Hematopoietic multipotent progenitor cell (in vitro differentiated cells): ENCODE data around the gene APEH. TPM values are rescaled to one million over a fixed set of nuclear protein-coding genes. Genes with fewer than 3 reads are reported as not detected.

Experiments
- DNase-seq, 3 donors: peaks; one replicate each; pipeline ENCODE4 v3.0.0-alpha.2; 2011 to 2015; ENCODE audit warnings: low read depth in 2 of 3, low spot score in 2 of 3
- total RNA-seq: library from RNA; depleted of rRNA; stranded (reverse); fragments of >200 nt; gene quantifications from one replicate; pipeline ENCODE4 v1.2.3, GENCODE V29; 2012

Gene APEH
- total RNA-seq, 1 donor = 191 TPM

DNA sequence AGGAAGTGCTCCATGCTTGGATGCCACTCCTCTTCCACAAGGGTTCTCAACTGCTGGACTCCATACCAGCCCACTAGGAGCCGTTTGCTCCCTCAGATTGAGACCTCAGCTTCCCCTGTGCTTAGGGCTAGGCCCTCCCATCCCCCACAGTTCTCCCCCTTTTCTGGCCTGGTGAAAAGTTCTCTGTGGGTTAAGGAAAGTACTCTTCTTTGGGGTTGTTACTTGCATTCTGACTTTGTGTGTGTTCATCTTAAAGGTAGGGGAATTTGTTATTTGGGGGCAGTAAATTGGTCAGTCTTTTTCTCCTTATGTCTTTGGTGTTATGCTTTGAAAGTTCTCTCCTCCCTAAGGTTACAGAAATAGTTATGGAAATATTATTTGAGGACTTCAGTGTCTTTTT lies 24.0 kb upstream of the APEH start:
- DNase-seq = no peak

- DNase-seq = no peak
Observed at GRCh38 chr3:49650637-49651036, 23.5 kb upstream of the APEH start.

DNA sequence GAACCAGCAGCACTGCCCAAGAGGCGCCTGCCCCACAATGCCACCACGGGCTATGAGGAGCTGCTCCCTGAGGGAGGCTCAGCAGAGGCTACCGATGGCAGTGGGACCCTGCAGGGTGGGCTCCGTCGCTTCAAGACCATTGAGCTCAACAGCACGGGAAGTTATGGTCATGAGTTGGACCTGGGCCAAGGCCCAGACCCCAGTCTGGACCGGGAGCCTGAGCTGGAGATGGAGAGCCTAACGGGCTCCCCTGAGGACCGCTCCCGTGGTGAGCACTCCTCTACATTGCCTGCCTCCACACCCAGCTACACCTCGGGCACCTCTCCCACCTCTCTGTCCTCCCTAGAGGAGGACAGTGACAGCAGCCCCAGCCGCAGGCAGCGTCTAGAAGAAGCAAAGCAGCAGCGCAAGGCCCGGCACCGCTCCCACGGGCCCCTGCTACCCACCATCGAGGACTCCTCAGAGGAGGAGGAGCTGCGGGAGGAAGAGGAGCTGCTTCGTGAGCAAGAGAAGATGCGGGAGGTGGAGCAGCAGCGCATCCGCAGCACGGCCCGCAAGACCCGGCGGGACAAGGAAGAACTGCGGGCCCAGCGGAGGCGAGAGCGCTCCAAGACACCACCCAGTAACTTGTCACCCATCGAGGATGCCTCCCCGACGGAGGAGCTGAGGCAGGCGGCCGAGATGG lies 21.8 kb upstream of the APEH start:
- no peak for DNase-seq

- DNase-seq = no peak
Observed at GRCh38 chr3:49652903-49653415, 21.2 kb upstream of the APEH start.

DNA sequence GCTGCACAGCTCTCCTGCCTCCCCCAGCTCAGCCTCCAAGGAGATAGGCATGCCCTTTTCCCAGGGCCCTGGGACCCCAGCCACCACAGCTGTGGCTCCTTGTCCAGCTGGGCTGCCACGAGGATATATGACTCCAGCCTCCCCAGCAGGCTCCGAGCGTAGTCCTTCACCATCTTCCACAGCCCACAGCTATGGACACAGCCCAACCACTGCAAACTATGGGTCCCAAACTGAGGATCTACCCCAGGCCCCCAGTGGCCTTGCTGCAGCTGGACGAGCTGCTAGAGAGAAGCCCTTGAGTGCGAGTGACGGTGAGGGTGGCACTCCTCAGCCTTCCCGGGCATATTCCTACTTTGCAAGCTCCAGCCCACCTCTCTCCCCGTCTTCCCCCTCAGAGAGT lies 20.5 kb upstream of the APEH start:
- DNase-seq = no peak

GRCh38 chr3:49654176-49654825 lies 19.9 kb upstream of the APEH start:
- no peak for DNase-seq

DNA sequence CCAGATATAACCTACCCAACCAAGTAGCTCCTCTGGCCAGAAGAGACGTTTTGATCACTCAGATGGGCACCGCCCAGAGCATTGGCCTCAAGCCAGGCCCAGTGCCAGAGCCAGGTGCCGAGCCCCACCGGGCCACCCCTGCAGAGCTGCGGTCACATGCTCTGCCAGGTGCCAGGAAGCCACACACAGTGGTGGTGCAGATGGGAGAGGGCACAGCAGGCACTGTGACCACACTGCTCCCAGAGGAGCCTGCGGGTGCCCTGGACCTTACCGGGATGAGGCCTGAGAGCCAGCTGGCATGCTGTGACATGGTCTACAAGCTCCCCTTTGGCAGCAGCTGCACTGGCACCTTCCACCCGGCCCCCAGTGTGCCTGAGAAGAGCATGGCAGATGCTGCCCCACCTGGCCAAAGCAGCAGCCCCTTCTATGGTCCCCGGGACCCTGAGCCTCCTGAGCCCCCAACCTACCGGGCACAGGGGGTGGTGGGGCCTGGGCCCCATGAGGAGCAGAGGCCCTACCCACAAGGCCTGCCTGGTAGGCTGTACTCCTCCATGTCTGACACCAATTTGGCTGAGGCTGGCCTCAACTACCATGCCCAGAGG lies 19.1 kb upstream of the APEH start:
- DNase-seq = peak in 1 of 3 donors; percentile 32

DNA sequence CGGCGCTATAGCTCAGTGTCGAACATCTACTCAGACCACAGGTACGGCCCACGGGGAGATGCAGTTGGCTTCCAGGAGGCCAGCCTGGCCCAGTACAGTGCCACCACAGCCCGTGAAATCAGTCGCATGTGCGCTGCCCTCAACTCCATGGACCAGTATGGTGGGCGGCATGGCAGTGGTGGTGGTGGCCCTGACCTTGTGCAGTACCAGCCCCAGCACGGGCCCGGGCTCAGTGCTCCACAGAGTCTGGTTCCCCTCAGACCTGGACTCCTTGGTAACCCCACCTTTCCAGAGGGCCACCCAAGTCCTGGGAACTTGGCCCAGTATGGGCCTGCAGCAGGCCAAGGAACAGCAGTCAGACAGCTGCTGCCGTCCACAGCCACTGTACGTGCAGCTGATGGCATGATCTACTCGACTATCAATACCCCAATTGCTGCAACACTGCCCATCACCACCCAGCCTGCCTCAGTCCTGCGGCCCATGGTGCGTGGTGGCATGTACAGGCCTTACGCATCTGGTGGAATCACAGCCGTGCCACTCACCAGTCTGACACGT lies 18.3 kb upstream of the APEH start:
- DNase-seq = no peak

DNA sequence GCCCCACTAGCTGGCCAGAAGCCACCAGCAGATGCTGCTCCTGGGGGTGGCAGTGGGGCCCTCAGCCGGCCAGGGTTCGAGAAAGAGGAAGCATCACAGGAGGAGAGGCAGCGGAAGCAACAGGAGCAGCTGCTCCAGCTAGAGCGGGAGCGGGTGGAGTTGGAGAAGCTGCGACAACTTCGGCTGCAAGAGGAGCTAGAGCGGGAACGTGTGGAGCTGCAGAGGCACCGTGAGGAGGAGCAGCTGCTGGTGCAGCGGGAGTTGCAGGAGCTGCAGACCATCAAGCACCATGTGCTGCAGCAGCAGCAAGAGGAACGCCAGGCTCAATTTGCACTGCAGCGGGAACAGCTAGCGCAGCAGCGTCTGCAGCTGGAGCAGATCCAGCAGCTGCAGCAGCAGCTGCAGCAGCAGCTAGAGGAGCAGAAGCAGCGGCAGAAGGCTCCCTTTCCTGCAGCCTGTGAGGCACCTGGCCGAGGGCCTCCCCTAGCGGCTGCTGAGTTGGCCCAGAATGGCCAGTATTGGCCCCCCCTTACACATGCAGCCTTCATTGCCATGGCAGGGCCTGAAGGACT lies 17.5 kb upstream of the APEH start:
- DNase-seq = no peak

GRCh38 chr3:49657208-49657915 lies 16.8 kb upstream of the APEH start:
- DNase-seq = no peak

- DNase-seq = no peak
Observed at GRCh38 chr3:49658711-49659110, 15.4 kb upstream of the APEH start.

DNA sequence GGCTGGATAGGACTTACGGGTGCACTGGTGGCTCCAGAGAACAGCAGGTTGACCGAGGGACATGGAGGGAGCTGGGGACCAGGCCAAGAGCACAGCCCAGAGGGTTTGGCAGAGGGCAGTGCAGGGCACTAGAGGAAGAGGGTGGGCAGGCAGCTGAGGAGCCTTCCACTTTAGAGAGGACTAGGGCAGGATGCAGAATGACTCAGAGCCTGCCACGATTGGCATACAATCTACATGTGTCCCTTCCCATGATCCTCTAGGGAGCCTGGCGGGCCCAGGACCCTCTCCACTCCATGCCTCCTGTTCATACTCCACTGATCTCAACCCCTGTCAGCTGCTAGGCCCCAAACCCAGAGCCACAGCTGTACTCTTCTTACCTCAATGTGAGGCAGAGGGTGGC lies 14.4 kb upstream of the APEH start:
- DNase-seq = no peak

DNA sequence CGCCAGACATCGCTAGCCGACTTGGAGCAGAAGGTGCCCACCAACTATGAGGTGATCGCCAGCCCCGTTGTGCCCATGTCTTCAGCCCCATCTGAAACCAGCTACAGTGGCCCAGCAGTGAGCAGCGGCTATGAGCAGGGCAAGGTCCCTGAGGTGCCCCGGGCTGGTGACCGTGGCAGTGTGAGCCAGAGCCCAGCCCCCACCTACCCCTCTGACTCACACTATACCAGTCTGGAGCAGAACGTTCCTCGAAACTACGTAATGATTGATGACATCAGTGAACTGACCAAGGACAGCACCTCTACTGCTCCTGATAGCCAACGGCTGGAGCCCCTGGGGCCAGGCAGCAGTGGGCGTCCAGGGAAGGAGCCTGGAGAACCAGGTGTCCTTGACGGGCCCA lies 12.9 kb upstream of the APEH start:
- DNase-seq = no peak

- DNase-seq = no peak
Observed at GRCh38 chr3:49662021-49662420, 12.1 kb upstream of the APEH start.

DNA sequence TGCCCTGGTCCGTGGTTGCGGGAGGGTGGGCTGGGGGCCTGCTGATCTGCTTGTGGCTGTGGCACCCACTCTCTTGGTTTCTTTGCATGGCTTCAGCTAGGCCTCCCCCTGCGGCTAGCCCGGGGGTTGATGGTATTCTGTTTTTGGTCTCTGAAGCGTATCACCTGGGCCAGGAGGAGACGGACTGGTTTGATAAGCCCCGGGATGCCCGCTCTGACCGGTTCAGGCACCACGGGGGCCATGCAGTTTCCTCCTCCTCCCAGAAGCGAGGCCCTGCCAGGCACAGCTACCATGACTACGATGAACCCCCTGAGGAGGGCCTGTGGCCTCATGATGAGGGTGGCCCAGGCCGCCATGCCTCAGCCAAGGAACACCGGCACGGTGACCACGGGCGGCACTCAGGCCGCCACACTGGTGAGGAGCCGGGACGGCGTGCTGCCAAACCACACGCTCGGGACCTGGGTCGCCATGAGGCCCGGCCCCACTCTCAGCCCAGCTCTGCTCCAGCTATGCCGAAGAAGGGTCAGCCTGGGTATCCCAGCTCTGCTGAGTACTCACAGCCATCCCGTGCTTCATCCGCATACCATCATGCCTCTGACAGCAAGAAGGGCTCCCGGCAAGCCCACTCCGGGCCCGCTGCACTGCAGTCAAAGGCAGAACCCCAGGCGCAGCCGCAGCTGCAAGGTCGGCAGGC lies 11.3 kb upstream of the APEH start:
- no peak for DNase-seq

- DNase-seq = no peak
Observed at GRCh38 chr3:49663831-49664230, 10.3 kb upstream of the APEH start.

GRCh38 chr3:49664300-49664699 lies 9.9 kb upstream of the APEH start:
- no peak for DNase-seq

DNA sequence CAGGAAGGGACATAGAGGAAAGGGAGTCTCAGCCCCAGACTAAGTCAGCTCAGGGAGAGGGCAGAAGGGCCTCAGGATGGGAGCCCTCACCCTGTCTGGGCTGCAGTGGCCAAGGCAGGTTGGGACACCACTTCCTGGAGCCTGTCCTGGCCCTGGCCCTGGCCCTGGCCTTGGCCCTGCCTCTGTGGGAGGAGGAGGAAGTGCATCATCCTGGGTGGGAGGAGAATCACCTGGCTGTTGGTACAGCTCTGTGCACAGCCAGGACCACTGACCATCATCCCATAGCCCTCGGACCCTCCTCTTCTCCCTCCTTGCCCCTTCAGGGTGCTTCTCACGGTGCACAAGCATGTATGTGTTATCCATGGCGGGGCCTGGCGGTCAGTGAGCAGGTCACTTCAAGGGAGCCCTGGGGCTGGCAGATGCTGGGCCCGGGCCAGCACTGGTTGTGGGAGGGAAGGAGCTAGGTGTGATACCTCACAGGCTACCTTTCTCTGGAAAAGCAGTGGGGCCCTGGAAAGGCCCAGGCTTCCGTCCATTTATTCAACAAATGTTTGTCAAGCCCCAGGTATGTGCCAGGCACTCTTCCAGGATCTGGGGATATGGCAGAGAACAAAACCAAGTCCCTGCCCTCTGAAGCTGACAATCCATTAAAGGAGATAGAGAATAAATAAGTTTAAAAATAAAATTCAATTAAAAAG lies 8.2 kb upstream of the APEH start:
- no peak for DNase-seq

DNA sequence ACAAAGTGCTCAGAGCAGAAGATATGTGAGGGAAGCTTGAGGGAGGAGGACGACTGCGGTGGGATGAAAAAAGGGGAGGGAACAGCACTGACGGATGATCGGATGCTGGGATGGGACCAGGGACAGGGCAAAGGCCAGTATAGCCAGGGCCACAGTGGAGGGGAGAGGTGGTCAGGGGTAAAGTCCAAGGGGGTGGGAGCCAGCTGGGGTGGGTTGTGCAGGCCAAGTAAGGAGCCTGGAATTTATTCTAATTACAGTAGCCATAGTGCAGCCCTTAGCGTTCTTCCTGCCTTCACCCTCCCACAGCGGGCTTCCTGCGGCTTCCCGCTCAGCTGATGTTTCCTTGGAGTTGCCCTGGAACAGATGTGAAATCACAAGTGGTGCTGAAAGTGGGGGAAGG lies 7.6 kb upstream of the APEH start:
- no peak for DNase-seq
